RWPE2 (cell line): ENCODE data around the gene PTGR1.

Experiments used
- ATAC-seq: fragments of 200-7000 bp; cut with Tn5 transposase; 3 replicates; pipeline ENCODE4 v1.9.1; 2021; ENCODE audit warnings: low read depth
- DNase-seq: peaks from one replicate; pipeline ENCODE4 v3.0.0-alpha.2; 2020; ENCODE audit warnings: low spot score
- H3K27ac ChIP-seq: fragments of 450-650 bp; 2 replicates; pipeline ENCODE4 v1.5.1; 2017; ENCODE audit warnings: mild to moderate bottlenecking; ENCODE audit not compliant: poor library complexity, severe bottlenecking
- H3K27me3 ChIP-seq: fragments of 250-450 bp; sonication (Bioruptor Pico); 2 replicates; pipeline ENCODE4 v1.5.1; 2021; ENCODE audit warnings: mild to moderate bottlenecking, moderate library complexity; ENCODE audit not compliant: insufficient read depth, poor library complexity, severe bottlenecking
- H3K36me3 ChIP-seq: fragments of 250-450 bp; sonication (Bioruptor Pico); 2 replicates; pipeline ENCODE4 v1.5.1; 2020; ENCODE audit warnings: low read depth, mild to moderate bottlenecking, moderate library complexity
- H3K4me1 ChIP-seq: fragments of 250-450 bp; sonication (Bioruptor Pico); 2 replicates; pipeline ENCODE4 v1.5.1; 2021; ENCODE audit warnings: mild to moderate bottlenecking, moderate library complexity; ENCODE audit not compliant: insufficient read depth, poor library complexity, severe bottlenecking
- H3K4me3 ChIP-seq: fragments of 250-450 bp; sonication (Bioruptor Pico); 2 replicates; pipeline ENCODE4 v1.5.1; 2021; ENCODE audit warnings: mild to moderate bottlenecking, moderate library complexity; ENCODE audit not compliant: severe bottlenecking
- H3K9me3 ChIP-seq: fragments of 250-450 bp; sonication (Bioruptor Pico); 2 replicates; pipeline ENCODE4 v1.5.1; 2021; ENCODE audit warnings: mild to moderate bottlenecking, moderate library complexity; ENCODE audit not compliant: severe bottlenecking
- TF ChIP-seq, protein P1 (sequence below): fragments of 450-650 bp; IDR thresholded peaks from one replicate; pipeline ENCODE4 v1.5.1; 2017; ENCODE audit warnings: mild to moderate bottlenecking, moderate library complexity; ENCODE audit not compliant: poor library complexity, severe bottlenecking

PTGR1 gene

DNA sequence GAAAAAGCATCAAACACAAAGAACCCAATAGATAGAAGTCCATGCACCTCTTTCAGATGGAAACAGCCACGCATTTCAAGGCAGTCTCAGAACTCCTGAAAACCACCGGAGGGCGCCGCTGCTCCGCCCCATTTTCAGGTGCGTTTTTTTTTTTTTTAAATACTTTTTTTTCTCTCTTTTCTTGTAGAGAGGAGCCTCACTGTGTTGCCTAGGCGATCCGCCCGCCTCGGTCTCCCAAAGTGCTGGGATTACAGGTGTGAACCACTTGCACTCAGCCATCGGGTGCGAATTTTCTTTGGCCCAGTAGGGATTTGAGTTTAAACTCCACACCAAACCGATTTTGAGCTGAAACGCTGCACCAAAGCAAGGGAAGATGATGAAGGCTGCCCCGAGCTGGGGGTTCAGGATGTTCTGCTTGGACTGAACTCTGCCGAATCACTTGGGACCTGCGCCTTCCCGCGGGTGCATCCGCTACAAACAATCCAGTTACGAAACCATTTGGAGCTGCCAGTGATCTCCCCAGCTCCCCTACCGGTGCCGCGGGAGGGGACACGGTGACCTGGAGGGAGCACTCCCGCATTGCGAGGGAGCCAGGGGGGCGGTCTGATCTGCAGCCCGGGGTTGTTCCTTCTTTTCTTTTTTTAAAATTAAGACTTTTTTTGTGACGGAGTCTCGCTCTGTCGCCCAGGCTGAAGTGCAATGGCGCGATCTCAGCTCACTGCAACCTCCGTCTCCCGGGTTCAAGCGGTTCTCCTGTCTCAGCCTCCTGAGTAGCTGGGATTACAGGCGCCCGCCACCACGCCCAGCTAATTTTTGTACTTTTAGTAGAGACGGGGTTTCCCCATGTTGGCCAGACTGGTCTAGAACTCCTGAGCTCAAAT is 1.4 kb downstream of the PTGR1 start:
- Histone ChIP-seq H3K27me3 (no peaks in the 10 kb centered on the region), H3K36me3 (peaks cover 32% of the 10 kb centered on the region), H3K9me3 (no peaks in the 10 kb centered on the region), H3K27ac (peak overlapping the region; percentile 56), H3K4me1 (peaks cover 7% of the 10 kb centered on the region), H3K4me3 (peak overlapping the region; percentile 50)
- DNase-seq (peak; percentile 52), ATAC-seq (peak; percentile 24)
- TF ChIP-seq, protein P1, sequence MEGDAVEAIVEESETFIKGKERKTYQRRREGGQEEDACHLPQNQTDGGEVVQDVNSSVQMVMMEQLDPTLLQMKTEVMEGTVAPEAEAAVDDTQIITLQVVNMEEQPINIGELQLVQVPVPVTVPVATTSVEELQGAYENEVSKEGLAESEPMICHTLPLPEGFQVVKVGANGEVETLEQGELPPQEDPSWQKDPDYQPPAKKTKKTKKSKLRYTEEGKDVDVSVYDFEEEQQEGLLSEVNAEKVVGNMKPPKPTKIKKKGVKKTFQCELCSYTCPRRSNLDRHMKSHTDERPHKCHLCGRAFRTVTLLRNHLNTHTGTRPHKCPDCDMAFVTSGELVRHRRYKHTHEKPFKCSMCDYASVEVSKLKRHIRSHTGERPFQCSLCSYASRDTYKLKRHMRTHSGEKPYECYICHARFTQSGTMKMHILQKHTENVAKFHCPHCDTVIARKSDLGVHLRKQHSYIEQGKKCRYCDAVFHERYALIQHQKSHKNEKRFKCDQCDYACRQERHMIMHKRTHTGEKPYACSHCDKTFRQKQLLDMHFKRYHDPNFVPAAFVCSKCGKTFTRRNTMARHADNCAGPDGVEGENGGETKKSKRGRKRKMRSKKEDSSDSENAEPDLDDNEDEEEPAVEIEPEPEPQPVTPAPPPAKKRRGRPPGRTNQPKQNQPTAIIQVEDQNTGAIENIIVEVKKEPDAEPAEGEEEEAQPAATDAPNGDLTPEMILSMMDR, result peak; percentile 93

DNA sequence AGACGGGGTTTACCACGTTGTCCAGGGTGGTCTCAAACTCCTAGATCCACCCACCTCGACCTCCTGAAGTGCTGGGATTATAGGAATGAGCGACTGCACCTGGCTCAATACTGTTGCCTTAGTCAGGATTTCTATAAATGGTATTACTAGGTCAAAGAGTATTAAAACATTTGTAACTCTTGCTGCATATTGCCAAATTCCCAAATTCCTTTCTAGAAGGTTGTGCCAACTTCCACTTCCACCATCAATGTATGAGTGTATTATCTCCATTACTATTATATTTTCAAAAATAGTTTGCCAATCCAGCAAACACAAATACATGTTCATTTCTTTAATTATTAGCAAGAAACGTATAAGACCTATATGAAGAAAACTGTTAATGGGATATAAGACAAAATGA is 10.6 kb downstream of the PTGR1 start:
- no peak for DNase-seq
- peaks cover 68% of the 10 kb centered on the region for H3K36me3 ChIP-seq

DNA sequence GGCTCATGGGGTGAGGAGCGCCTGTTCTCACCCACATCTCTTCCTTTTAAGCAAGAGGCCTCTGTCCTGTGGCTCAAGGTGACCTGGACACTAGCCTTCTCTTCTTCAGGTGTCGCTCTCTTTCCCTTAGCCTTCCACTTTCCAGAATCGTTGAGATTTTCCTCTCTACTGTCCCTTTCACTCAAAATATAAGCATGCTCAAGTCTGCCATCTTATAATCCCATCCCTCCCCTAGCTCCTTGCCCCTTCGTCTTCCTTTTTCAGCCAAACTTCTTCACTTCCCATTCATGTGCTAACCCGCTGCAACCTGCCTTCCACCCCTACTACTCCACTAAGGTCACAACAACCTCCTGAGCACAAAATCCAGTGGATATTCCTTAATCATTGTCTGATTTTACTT is 13.1 kb downstream of the PTGR1 start:
- TF ChIP-seq, protein P1, result no peak
- no peaks in the 10 kb centered on the region for H3K27me3 ChIP-seq
- H3K4me1 ChIP-seq, result no peaks in the 10 kb centered on the region
- no peak overlapping the region for H3K4me3 ChIP-seq
- DNase-seq (no peak), ATAC-seq (no peak)
- peaks cover 76% of the 10 kb centered on the region for H3K36me3 ChIP-seq
- H3K27ac ChIP-seq, result no peak overlapping the region
- H3K9me3 ChIP-seq, result no peaks in the 10 kb centered on the region

More for the DNA sequence above, 10.6 kb downstream of the PTGR1 start:
- H3K4me3 ChIP-seq, result no peak overlapping the region
- no peak for ATAC-seq
- H3K4me1 ChIP-seq, result no peaks in the 10 kb centered on the region
- no peaks in the 10 kb centered on the region for H3K9me3 ChIP-seq
- TF ChIP-seq, protein P1, result no peak
- no peaks in the 10 kb centered on the region for H3K27me3 ChIP-seq
- H3K27ac ChIP-seq, result no peak overlapping the region

DNA sequence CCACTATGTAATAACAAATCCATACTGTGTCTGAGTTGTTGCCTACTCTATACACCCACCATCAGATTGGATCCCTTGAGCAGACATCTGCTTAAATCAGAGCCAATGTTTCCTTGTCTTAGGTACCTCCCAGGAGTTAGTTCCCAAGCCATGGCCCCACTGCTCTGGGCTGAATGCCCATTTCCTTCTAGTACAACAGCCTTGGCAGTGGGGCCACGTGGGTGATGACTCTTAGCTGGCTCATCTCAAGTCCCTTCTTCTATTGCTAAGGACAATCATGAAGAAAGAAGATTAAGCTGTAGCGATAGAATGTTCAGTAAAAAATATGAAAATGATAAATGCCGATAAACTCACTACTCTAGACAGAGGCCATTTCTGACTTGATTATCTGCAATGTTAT is 16.6 kb downstream of the PTGR1 start:
- TF ChIP-seq, protein P1, result no peak
- DNase-seq, result no peak
- H3K36me3 ChIP-seq, result peaks cover 85% of the 10 kb centered on the region

More for the DNA sequence above, 16.6 kb downstream of the PTGR1 start:
- H3K27me3 ChIP-seq, result no peaks in the 10 kb centered on the region
- H3K9me3 ChIP-seq, result no peaks in the 10 kb centered on the region
- H3K4me3 ChIP-seq, result no peak overlapping the region
- no peaks in the 10 kb centered on the region for H3K4me1 ChIP-seq
- H3K27ac ChIP-seq, result no peak overlapping the region
- ATAC-seq, result no peak
